Transverse colon (tissue), 4 donors: ENCODE data around the gene ARHGAP42. TPM values are rescaled to one million over a fixed set of nuclear protein-coding genes. Genes with fewer than 3 reads are reported as not detected.

Experiments used
- DNase-seq: peaks from one replicate; pipeline ENCODE4 v3.0.0-alpha.2; 2019
- H3K27ac ChIP-seq, 4 donors: fragments of 200-600 bp; sonication (generic); 2 replicates each; pipeline ENCODE4 v1.5.1; 2016 to 2018; ENCODE audit warnings: inconsistent platforms in 4 of 4
- H3K27me3 ChIP-seq: fragments of 200-600 bp; sonication (generic); 2 replicates; pipeline ENCODE4 v1.5.1; 2017; ENCODE audit warnings: inconsistent platforms
- H3K36me3 ChIP-seq, 4 donors: fragments of 200-600 bp; sonication (generic); 2 replicates each; pipeline ENCODE4 v1.5.1; 2017 to 2019; ENCODE audit warnings: inconsistent platforms in 4 of 4
- H3K4me1 ChIP-seq, 4 donors: fragments of 200-600 bp; sonication (generic); 2 replicates each; pipeline ENCODE4 v1.5.1; 2017 to 2020; ENCODE audit warnings: inconsistent platforms in 4 of 4
- H3K4me3 ChIP-seq, 4 donors: fragments of 200-600 bp; sonication (generic); 1 replicate in 1 of 4; 2 replicates in 3 of 4; pipeline versions ENCODE4 v1.5.1 to v1.6.1; 2017 to 2019; ENCODE audit warnings: inconsistent platforms in 4 of 4
- H3K9me3 ChIP-seq, 2 donors: fragments of 200-600 bp; sonication (generic); 2 replicates each; pipeline ENCODE4 v1.5.1; 2017 to 2019; ENCODE audit warnings: inconsistent platforms in 2 of 2
- CTCF ChIP-seq, 5 experiments: fragments of 200-600 bp in 3 of 5; fragments of 450-650 bp in 2 of 5; sonication (generic) in 3 of 5; IDR thresholded peaks; 1 replicate in 2 of 5; 2 replicates in 3 of 5; pipeline ENCODE4 v1.5.1; 2016 to 2017; ENCODE audit warnings: antibody characterized with exemption in 5 of 5, inconsistent platforms in 3 of 5, mild to moderate bottlenecking in 2 of 5, moderate library complexity in 1 of 5
- EP300 ChIP-seq: sonication (generic); formaldehyde crosslinking; IDR thresholded peaks from one replicate; pipeline ENCODE4 v1.6.1; 2017; ENCODE audit warnings: antibody characterized with exemption, low read depth
- POLR2A ChIP-seq: fragments of 450-650 bp; IDR thresholded peaks from one replicate; pipeline ENCODE4 v1.6.1; 2016; ENCODE audit warnings: antibody characterized with exemption, mild to moderate bottlenecking, moderate library complexity
- POLR2AphosphoS5 ChIP-seq, 3 donors: sonication (generic); formaldehyde crosslinking; IDR thresholded peaks; one replicate each; pipeline ENCODE4 v1.6.1; 2016; ENCODE audit warnings: antibody characterized with exemption in 3 of 3
- WGBS, 2 donors: methylation state at CpG; one replicate each; pipeline ENCODE4 v1.1.5; 2018; ENCODE audit warnings: low coverage in 1 of 2; 5-methylcytosine and 5-hydroxymethylcytosine counted together
- in situ Hi-C, 4 donors: fragments of 200-750 bp; cut with MboI; loops; one replicate each; pipeline versions ENCODE4 v1.15.0 to v1.15.1; 2017; ENCODE audit warnings: low sequenced_read_pairs in 3 of 4, low pct_ligation_motif_present in 1 of 4, low pct_unique_long_range_greater_than_20kb in 1 of 4
- intact Hi-C: fragments of 100-400 bp; cut with DNase I; formaldehyde crosslinking; loops from one replicate; pipeline ENCODE4 v1.15.1; 2023; ENCODE audit warnings: low total_unique reads
- total RNA-seq, 4 donors: library from RNA; depleted of rRNA; stranded (reverse); fragments of >200 nt; gene quantifications; one replicate each; pipeline ENCODE4 v1.1.0, GENCODE V29; 2016

The ARHGAP42 gene
- total RNA-seq, 4 donors from 2014 or later = 33.3 to 62.5 (median 40.9) TPM

DNA sequence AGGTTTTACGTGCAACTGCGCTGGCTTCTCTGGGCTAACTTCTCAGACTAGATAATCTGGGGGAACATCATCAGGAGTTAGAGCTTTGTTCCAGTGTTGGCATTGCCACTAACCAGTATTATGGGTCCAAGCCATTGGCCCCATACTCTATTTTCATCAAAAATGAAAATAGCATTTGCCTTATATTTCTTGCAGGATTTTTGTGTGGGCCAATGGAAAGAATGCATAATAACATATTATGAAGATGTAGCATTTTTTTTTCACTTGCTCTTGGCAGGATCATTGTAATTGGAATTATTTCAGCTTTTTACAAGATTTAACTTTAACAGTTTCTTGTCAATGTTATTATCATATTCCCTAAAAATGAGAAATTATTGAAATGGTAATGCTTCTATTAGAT lies 16.1 kb downstream of the ARHGAP42 start:
- intact Hi-C loops = no loop called here
- DNase-seq = no peak
- no peaks in the 10 kb centered on the region for H3K4me1 ChIP-seq
- no peaks in the 10 kb centered on the region for H3K36me3 ChIP-seq
- H3K4me3 ChIP-seq = no peak overlapping the region
- TF ChIP-seq POLR2AphosphoS5 (IDR thresholded peaks at IDR 0.05) (no peak), CTCF (IDR thresholded peaks at IDR 0.05) (no peak), POLR2A (no peak), EP300 (no peak)
- no peaks in the 10 kb centered on the region for H3K9me3 ChIP-seq
- no peak overlapping the region for H3K27ac ChIP-seq
- in situ Hi-C loops = no loop called here
- WGBS, 2 donors = 91% methylated on average over 2 of the region's 2 CpGs; no CpG with 5 or more reads in 1 of the 2 donors
- H3K27me3 ChIP-seq = no peaks in the 10 kb centered on the region

DNA sequence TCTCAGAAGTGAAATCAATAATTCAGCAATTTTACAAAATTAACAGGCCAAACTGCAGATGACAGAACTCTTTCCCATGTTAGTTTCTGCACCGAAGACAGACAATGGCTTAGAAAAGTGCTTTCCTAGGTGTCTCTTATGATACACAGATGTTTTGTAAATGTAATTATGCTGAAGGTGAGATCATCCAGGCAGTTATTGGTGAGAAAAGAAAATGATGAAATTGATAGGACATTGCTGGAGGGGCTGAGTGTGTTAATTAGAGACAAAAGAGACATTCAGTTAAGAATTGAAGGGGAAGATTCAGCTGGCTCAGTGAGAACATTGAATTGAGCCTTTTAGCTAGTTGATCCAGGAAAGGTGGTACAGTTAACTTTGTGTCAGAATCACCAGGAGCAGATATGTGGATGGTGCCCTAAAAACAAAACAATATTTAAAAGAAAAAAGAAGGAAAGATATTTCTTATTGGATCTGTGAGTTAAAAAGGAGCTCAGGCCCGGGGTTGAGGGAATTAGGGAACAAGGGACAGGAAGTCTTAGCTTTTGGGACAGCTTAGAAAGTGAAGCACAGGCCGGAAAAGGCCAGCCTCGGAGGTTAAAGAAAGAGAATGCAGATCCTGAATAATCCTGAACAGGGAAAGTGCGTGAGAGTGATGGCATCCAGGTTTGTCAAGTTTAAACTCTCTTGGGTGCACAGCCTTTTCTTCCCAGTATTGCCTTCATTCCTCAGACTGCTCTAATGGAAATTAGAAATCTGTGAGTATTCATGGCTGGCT lies 16.9 kb downstream of the ARHGAP42 start:
- peaks cover 0 to 5% (median 0%) of the 10 kb centered on the region in 4 donors for H3K4me1 ChIP-seq
- H3K27ac ChIP-seq = no peak overlapping the region
- no peak for TF ChIP-seq EP300
- TF ChIP-seq POLR2A = no peak
- no peak for TF ChIP-seq CTCF (IDR thresholded peaks at IDR 0.05)
- TF ChIP-seq POLR2AphosphoS5 (IDR thresholded peaks at IDR 0.05) = no peak
- in situ Hi-C loops = no loop called here
- intact Hi-C loops = no loop called here
- WGBS, 2 donors = 76 to 84% methylated on average over 5 of the region's 5 CpGs
- H3K4me3 ChIP-seq = no peak overlapping the region
- no peak for DNase-seq
- H3K27me3 ChIP-seq = no peaks in the 10 kb centered on the region
- H3K9me3 ChIP-seq = no peaks in the 10 kb centered on the region
- no peaks in the 10 kb centered on the region for H3K36me3 ChIP-seq

GRCh38 chr11:100705447-100705846 lies 18.4 kb downstream of the ARHGAP42 start:
- Histone ChIP-seq H3K4me3 (no peak overlapping the region), H3K27me3 (no peaks in the 10 kb centered on the region), H3K36me3 (no peaks in the 10 kb centered on the region), H3K9me3 (no peaks in the 10 kb centered on the region), H3K4me1 (peaks cover 0 to 14% (median 0%) of the 10 kb centered on the region in 4 donors), H3K27ac (no peak overlapping the region)
- intact Hi-C loops (no loop called here), in situ Hi-C loops (no loop called here)
- DNase-seq = no peak
- TF ChIP-seq CTCF (IDR thresholded peaks at IDR 0.05) (no peak), POLR2A (no peak), EP300 (no peak), POLR2AphosphoS5 (IDR thresholded peaks at IDR 0.05) (no peak)
- 94 to 100% methylated on average over 2 of the region's 2 CpGs for WGBS, 2 donors

DNA sequence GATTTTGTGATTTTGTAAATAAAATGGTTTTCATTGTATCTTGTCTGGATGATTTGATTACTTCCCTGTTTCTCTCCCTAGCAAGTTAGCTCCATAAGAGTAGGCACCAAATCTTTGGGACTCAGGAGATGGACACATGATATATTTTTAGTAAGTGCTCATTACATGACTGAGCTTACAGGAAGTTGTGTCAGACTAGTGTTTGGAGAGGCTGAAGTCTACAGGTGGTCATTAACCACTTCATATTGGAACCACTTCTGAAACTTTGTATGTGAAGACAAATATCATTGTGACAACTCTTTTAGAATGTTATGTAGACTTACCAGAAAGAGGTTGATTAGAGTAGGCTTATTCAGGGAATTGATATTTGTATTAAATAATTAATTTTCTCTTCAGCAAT lies 19.1 kb downstream of the ARHGAP42 start:
- no peak for TF ChIP-seq CTCF (IDR thresholded peaks at IDR 0.05)
- no peak for TF ChIP-seq POLR2A
- TF ChIP-seq POLR2AphosphoS5 (IDR thresholded peaks at IDR 0.05) = no peak
- TF ChIP-seq EP300 = no peak
- intact Hi-C loops = no loop called here

More for the DNA sequence above, 19.1 kb downstream of the ARHGAP42 start:
- H3K4me1 ChIP-seq = peaks cover 0 to 20% (median 0%) of the 10 kb centered on the region in 4 donors
- no peak overlapping the region for H3K4me3 ChIP-seq
- DNase-seq = no peak
- no peak overlapping the region for H3K27ac ChIP-seq
- in situ Hi-C loops = no loop called here
- no peaks in the 10 kb centered on the region for H3K27me3 ChIP-seq
- H3K9me3 ChIP-seq = no peaks in the 10 kb centered on the region
- no peaks in the 10 kb centered on the region for H3K36me3 ChIP-seq
